ENCODE results near the gene SLC16A10.
"Not testable (repeated sequence)": the region's sequence is repeated elsewhere in the genome, so short reads cannot be mapped to it uniquely, and the experiment has no call there.

SLC16A10 gene

DNA sequence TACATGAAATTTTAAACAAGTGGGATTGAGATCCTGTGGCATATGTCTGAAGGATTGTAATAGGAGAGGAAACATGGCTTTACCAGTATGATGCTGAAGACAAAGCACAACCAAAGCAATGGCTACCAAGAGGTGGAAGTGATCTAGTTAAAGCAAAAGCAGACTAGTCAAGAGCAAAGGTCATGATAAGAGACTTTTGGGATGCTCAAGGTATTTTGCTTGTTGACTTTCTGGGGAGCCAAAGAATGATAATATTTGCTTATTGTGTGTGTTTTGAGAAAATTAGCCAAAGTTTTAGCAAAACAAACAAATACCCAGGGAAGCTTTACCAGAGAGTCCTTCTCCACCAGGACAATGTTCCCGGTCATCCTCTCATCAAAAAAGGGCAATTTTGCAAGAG lies 20.3 kb downstream of the SLC16A10 start:
- ATAC-seq = no peak
- no peaks in the 10 kb centered on the region for H3K36me3 Mint-ChIP-seq
- no peak overlapping the region for H3K4me3 Mint-ChIP-seq

DNA sequence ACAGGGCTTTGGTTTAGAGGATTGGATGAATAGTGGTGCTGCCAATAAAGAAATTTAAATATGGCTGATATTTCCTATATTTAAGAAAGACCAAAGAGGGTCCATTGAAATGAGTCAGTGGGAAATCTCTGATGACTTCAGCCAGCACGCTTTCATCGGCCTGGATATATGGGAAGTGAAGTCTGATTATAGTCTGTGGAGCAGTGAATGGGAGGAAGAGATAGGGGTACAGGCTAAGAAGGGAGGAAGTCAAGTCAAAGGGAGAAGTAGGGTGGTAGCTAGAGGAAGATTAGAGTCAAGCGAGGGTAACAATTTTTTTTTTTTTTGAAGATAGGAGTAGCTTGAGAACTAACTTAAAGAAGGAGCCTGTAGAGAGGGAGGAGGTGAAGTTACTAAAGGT lies 22.7 kb downstream of the SLC16A10 start:
- Mint-ChIP-seq H3K4me3 (no peak overlapping the region), H3K4me1 (peaks cover 16% of the 10 kb centered on the region), H3K9me3 (peaks cover 5% of the 10 kb centered on the region), H3K36me3 (no peaks in the 10 kb centered on the region), H3K27ac (no peak overlapping the region)
- DNase-seq (ENCODE audit: low spot score in 2 of 2) (no peak), ATAC-seq (no peak)

More for the DNA sequence above, 20.3 kb downstream of the SLC16A10 start:
- Mint-ChIP-seq H3K27ac (no peak overlapping the region), H3K9me3 (peaks cover 5% of the 10 kb centered on the region), H3K4me1 (peaks cover 5% of the 10 kb centered on the region)
- DNase-seq (ENCODE audit: low spot score in 2 of 2) = no peak

DNA sequence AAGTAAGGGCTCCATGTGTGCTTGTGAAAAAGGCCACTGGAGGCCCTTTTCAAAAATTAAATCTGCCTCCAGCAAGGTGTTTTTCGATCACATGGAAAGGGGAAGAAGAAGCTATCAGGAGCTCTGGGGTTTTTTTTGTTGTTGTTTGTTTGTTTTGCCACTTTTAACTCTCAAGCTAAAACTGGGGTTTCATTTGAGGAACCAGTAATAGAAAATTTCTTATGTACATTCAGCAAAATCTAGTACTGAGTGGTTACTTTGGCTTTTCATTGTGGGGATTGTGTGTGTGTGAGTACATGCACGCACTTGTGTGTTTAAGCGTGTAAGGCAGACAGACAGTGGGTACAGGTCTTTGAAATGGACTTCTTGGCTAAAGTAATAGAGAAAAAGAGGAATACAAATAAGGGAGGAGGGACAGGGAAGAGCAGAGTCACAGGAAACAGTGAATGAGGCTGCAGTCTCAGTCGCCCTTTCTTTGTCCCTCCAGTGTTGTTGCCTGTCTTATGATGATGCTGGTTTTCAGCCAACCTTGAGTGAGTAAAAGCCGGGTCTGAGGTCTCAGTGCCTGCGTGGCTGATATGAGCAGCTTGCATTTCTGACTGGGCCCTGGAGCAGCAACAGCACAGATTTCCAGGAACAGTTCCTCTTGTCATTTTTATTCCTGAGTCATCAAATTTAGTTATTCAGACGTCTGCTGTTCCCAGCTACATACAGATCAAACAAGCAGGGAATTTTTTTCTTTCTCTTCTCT lies 26.2 kb downstream of the SLC16A10 start:
- peak overlapping the region; percentile 18 for H3K27ac Mint-ChIP-seq
- no peak overlapping the region for H3K4me3 Mint-ChIP-seq
- peaks cover 11% of the 10 kb centered on the region for H3K4me1 Mint-ChIP-seq
- ATAC-seq (peak; percentile 94), DNase-seq (ENCODE audit: low spot score in 2 of 2) (no peak)
- no peaks in the 10 kb centered on the region for H3K36me3 Mint-ChIP-seq
- H3K9me3 Mint-ChIP-seq = no peaks in the 10 kb centered on the region

DNA sequence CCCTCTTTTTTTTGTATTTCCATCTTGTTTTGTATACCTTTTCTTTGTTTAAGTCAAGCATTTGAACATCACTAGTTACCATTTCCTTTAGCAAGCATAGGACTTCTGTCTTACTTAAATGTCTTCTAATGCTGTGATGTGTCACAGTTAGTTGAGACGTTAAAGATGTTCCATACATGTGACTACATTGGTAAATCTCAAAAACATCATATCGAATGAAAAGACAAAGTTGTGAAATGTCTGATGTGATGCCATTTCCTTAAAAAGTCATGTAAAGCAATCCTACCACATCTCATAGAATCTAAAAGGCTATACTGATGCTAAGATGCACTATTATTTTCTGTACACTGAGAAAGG lies 26.8 kb downstream of the SLC16A10 start:
- Mint-ChIP-seq H3K27ac (peak overlapping the region; percentile 18), H3K4me1 (peaks cover 11% of the 10 kb centered on the region), H3K36me3 (no peaks in the 10 kb centered on the region), H3K4me3 (no peak overlapping the region), H3K9me3 (no peaks in the 10 kb centered on the region)
- ATAC-seq (peak; percentile 51), DNase-seq (ENCODE audit: low spot score in 2 of 2) (no peak)

DNA sequence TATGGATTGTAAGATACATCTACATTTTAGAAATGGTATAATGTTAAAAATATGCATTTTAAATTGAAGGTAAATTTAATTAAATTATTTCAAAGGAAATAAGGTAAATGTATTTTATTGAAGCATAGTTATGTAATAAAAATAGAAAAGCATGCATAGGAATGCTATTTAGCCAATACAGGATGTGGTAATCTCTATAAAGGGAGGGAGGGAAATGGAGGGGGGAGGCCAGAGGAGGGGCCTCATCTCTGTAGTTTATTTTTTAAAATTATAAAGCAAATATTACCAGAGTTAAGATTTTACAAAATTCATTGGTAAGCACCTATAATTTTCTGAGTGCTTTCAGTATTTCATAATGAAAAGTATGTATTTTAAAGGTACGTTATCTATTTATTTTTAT lies 27.2 kb downstream of the SLC16A10 start:
- Mint-ChIP-seq H3K27ac (no peak overlapping the region), H3K4me3 (no peak overlapping the region), H3K4me1 (peaks cover 11% of the 10 kb centered on the region), H3K9me3 (no peaks in the 10 kb centered on the region), H3K36me3 (no peaks in the 10 kb centered on the region)
- DNase-seq (ENCODE audit: low spot score in 2 of 2) (no peak), ATAC-seq (no peak)

DNA sequence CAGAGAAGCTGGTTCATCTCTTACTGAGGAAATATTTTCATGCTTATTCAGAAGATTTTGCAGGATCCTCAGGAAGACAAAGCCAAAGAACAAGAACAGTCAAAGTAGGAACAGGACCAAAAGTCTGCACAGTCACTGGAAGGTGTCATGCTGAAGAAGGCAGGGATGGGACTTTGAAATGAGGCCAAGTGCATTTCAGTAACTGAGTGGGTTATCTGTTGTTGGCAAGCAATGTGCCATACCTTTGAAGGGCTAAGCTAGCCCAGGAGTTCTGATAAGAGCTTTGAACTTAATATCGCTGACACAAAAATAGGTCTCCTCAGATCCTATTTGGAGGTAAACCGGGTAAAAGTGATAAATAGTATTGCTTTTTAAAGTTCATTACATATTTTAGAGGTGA lies 31.5 kb downstream of the SLC16A10 start:
- Mint-ChIP-seq H3K4me1 (peaks cover 22% of the 10 kb centered on the region), H3K4me3 (no peak overlapping the region), H3K36me3 (no peaks in the 10 kb centered on the region), H3K27ac (no peak overlapping the region), H3K9me3 (no peaks in the 10 kb centered on the region)
- ATAC-seq (no peak), DNase-seq (ENCODE audit: low spot score in 2 of 2) (no peak)

DNA sequence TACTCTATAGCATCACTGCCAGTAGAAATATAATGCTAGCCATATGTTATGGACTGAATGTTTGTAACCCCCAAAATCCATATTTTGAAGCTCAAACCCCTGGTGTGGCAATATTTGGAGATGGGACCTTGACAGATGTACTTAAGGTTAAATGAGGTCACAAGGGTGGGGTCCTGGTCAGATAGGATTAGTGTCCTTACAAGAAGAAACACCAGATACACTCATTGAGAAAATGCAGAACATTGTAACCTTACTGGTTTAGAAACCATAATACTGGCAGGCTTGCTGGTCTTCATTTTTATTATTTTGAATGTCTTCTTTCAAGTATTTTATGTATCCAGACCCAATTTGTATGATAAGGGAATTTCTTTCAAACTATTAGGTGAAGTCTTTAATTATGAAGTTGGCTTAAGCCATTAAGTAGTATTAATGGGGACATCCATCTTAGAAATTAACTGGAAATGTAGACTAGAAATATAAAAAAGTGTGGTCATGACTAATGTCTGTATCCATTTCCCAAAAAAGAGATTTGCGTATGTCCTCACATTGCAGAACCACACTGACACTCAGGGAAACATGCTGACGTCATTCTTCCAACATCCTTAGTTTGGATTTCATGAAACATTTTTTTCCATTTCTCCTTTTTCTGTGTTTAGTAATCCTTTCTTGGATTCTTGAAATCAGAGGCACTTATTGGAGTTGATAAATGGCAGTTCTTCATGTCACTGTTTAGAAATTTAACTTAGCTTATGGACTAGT lies 32.4 kb downstream of the SLC16A10 start:
- H3K9me3 Mint-ChIP-seq = no peaks in the 10 kb centered on the region
- H3K27ac Mint-ChIP-seq = no peak overlapping the region
- H3K4me3 Mint-ChIP-seq = no peak overlapping the region
- DNase-seq (ENCODE audit: low spot score in 2 of 2) = no peak
- ATAC-seq = no peak
- H3K36me3 Mint-ChIP-seq = no peaks in the 10 kb centered on the region
- peaks cover 17% of the 10 kb centered on the region for H3K4me1 Mint-ChIP-seq

DNA sequence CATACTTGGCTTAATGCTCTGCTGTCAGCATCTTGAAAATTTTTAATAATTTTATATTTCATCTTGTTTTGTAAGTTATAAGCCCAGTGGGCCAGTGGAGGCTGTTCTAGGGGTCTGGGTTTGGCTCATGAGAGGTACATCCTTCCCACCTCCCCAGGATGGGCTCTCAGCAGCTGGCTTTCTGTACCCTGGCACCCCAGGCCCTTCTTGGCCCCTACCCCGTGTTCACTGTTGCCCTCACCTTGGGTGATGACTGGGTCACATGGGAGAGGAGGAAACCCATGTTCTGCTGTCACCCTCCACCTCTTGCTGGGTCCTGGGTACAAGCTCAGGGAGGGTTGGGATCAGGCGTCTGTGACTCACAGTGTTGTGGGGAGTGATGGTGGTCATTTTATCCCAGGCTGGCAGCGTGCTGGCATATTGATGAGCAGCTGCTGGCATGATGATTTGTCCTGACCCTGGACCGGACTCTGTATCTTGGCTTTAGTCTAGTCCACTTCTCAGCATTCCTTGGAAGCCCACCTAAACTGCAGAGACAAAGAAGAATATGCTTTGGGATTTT lies 34.6 kb downstream of the SLC16A10 start:
- Mint-ChIP-seq H3K4me3 (no peak overlapping the region), H3K4me1 (peaks cover 17% of the 10 kb centered on the region), H3K36me3 (no peaks in the 10 kb centered on the region), H3K9me3 (no peaks in the 10 kb centered on the region), H3K27ac (peak overlapping the region; percentile 35)
- DNase-seq (ENCODE audit: low spot score in 2 of 2) (no peak), ATAC-seq (no peak)

DNA sequence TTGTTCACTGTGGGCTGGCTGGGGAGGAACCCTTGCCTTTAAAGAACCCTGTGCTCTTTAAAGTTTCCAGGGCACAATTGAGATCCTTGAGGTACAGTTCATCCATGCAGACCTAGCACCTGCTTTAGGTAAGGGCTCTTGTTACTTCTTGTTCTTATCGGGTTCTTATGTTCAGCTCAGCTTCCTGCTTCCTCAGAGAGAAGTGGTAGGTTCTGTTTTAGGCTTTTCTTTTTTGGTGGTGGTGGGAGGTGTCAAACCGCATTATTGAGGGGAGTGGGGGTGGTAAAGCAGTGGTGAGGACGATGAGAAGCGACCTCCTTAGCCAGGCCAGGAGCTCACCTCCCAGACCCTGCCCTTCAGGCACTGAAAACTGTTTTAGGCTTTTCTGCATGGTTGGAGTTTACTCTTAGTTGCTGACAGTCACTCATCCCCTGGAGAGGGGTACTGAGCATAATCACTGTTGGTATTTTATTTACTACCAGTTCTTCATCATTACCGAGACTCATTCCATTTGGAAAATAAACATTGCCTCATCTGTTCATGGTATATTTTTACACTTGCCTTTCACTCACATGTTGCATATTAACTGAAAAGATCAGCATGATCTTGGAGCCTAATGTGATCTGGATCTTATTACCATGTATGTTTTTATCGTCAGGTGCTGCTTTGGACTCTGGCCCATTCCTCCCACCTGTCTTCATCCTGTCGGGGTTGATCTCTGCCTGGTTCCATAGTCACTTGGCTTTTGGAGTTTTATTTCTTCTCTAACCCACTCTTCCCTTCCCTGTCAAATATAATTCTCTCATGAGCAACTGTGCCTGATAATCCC lies 35.4 kb downstream of the SLC16A10 start:
- Mint-ChIP-seq H3K4me3 (no peak overlapping the region), H3K36me3 (no peaks in the 10 kb centered on the region), H3K27ac (peak overlapping the region; percentile 35), H3K4me1 (peaks cover 17% of the 10 kb centered on the region), H3K9me3 (no peaks in the 10 kb centered on the region)
- no peak for DNase-seq (ENCODE audit: low spot score in 2 of 2)
- no peak for ATAC-seq

DNA sequence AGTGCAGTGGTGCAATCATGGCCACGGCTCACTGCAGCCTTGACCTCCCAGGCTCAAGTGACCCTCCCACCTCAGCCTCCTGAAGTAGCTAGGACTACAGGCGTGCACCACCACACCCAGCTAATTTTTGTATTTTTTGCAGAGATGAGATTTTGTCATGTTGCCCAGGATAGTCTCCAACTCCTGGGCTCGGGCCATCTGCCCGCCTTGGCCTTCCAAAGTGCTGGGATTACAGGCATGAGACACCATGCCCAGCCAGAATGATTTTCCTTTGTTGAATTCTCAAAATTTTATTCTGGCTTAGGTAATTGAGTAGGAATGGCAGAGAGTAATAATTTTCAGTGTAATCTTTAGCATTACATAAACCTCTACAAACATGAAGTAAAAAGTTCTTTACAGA lies 37.1 kb downstream of the SLC16A10 start:
- H3K9me3 Mint-ChIP-seq = no peaks in the 10 kb centered on the region

DNA sequence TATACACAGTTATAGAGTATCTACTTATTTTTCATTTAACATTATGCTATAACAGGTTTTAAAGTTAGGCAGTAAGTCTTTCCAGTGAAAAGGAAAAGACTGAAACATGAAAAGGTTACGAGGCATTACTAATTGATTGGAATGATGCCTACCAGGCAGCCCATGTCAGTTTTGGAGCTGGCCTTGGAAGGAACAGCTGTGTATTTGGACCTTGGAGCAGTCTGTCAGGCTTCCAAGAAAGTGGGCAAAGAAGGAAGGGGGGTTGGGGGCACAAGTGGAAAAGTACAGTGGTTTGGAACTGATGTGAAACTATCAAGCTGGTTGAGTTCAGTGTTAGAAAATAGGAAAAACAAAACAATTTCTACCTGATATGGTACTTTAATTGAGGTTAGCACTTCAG lies 41.7 kb downstream of the SLC16A10 start:
- Mint-ChIP-seq H3K36me3 (no peaks in the 10 kb centered on the region), H3K27ac (no peak overlapping the region), H3K4me1 (no peaks in the 10 kb centered on the region), H3K4me3 (no peak overlapping the region), H3K9me3 (no peaks in the 10 kb centered on the region)
- DNase-seq (ENCODE audit: low spot score in 2 of 2) = no peak
- no peak for ATAC-seq

More for the DNA sequence above, 37.1 kb downstream of the SLC16A10 start:
- Mint-ChIP-seq H3K4me1 (peaks cover 17% of the 10 kb centered on the region), H3K4me3 (no peak overlapping the region), H3K36me3 (no peaks in the 10 kb centered on the region), H3K27ac (no peak overlapping the region)
- DNase-seq (ENCODE audit: low spot score in 2 of 2) (no peak), ATAC-seq (no peak)

DNA sequence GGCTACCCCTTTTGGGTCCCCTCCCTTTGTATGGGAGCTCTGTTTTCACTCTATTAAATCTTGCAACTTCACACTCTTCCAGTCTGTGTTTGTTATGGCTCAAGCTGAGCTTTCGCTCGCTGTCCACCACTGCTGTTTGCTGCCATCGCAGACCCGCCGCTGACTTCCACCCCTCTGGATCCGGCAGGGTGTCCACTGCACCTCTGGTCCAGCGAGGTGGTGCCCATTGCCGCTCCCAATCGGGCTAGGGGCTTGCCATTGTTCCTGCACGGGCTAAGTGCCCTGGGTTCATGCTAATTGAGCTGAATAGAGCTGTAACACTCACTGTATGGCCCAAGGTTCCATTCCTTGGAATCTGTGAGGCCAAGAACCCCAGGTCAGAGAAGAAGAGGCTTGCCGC lies 43.7 kb downstream of the SLC16A10 start:
- H3K9me3 Mint-ChIP-seq; ATAC-seq; H3K4me1 Mint-ChIP-seq; H3K36me3 Mint-ChIP-seq; H3K27ac Mint-ChIP-seq; DNase-seq (ENCODE audit: low spot score in 2 of 2); H3K4me3 Mint-ChIP-seq: not testable (repeated sequence)

DNA sequence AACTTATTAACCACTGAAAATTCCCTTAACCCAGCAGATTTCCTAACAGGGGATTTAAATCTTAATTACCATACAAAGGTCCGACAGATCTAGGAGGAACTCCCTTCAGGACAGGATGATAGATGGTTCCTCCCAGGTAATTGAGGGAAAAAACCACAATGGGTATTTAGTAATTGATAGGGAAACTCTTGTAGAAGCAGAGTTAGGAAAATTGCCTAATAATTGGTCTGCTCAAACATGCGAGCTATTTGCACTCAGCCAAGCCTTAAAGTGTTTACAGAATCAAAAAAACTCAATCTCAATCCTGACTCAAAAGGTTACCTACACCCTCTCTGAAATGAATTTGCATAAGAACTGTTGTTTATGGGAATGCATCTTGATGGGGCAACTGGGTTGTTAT lies 45.4 kb downstream of the SLC16A10 start:
- not testable (repeated sequence) for H3K4me3 Mint-ChIP-seq; ATAC-seq; H3K9me3 Mint-ChIP-seq; DNase-seq (ENCODE audit: low spot score in 2 of 2); H3K36me3 Mint-ChIP-seq; H3K4me1 Mint-ChIP-seq; H3K27ac Mint-ChIP-seq

DNA sequence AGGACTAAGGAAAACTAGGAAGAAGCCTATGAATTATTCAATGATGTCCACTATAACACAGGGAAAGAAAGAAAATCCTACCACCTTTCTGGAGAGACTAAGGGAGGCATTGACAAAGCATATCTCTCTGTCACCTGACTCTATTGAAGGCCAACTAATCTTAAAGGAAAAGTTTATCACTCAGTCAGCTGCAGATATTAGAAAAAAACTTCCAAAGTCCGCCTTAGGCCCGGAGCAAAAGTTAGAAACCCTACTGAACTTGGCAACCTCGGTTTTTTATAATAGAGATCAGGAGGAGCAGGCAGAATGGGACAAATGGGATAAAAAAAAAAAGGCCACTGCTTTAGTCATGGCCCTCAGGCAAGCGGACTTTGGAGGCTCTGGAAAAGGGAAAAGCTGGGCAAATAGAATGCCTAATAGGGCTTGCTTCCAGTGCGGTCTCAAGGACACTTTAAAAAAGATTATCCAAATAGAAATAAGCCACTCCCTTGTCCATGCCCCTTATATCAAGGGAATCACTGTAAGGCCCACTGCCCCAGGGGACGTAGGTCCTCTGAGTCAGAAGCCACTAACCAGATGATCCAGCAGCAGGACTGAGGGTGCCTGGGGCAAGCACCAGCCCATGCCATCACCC lies 47.0 kb downstream of the SLC16A10 start:
- ATAC-seq; H3K36me3 Mint-ChIP-seq; H3K4me1 Mint-ChIP-seq; H3K27ac Mint-ChIP-seq; H3K9me3 Mint-ChIP-seq; DNase-seq (ENCODE audit: low spot score in 2 of 2); H3K4me3 Mint-ChIP-seq: not testable (repeated sequence)

Measured in stimulated activated effector memory CD8-positive, alpha-beta T cell treated with anti-CD3 and anti-CD28 coated beads, Interleukin-12 subunit alpha, Interleukin-12 subunit beta, amount 100 ng/mL, for 72 hours (primary cell).